Aorta (tissue), 5 donors: Measurements from ENCODE around the gene TBC1D2. TPM values are rescaled to one million over a fixed set of nuclear protein-coding genes. Genes with fewer than 3 reads are reported as not detected.

Experiments used
- ATAC-seq: fragments of 200-7000 bp; cut with Tn5 transposase; one replicate; pipeline ENCODE4 v1.9.1; 2022; ENCODE audit warnings: moderate library complexity; ENCODE audit not compliant: low FRiP score
- DNase-seq, 2 donors: peaks; one replicate each; pipeline ENCODE4 v3.0.0-alpha.2; 2020
- H3K27ac ChIP-seq, 2 donors: one replicate each; pipeline ENCODE4 v1.5.1; 2013; ENCODE audit warnings: low read length in 2 of 2, mild to moderate bottlenecking in 2 of 2, moderate library complexity in 2 of 2, control low read depth in 1 of 2, inconsistent platforms in 1 of 2, low read depth in 1 of 2
- H3K27me3 ChIP-seq, 2 donors: one replicate each; pipeline ENCODE4 v1.6.1; 2013; ENCODE audit warnings: control low read depth in 1 of 2, low read length in 1 of 2, mild to moderate bottlenecking in 1 of 2, moderate library complexity in 1 of 2; ENCODE audit not compliant: insufficient read depth in 2 of 2, control insufficient read depth in 1 of 2
- H3K36me3 ChIP-seq, 2 donors: one replicate each; pipeline ENCODE4 v1.6.1; 2013; ENCODE audit warnings: control low read depth in 1 of 2, low read length in 1 of 2, mild to moderate bottlenecking in 1 of 2; ENCODE audit not compliant: insufficient read depth in 2 of 2, control insufficient read depth in 1 of 2
- H3K4me1 ChIP-seq, 2 donors: one replicate each; pipeline ENCODE4 v1.6.1; 2013; ENCODE audit warnings: low read length in 2 of 2, control low read depth in 1 of 2, mild to moderate bottlenecking in 1 of 2, moderate library complexity in 1 of 2; ENCODE audit not compliant: insufficient read depth in 2 of 2, control insufficient read depth in 1 of 2
- H3K4me3 ChIP-seq, 2 donors: one replicate each; pipeline ENCODE4 v1.5.1; 2013; ENCODE audit warnings: low read length in 2 of 2, control low read depth in 1 of 2, mild to moderate bottlenecking in 1 of 2
- H3K9me3 ChIP-seq: one replicate; pipeline ENCODE4 v1.6.1; 2013; ENCODE audit warnings: mild to moderate bottlenecking, low read length; ENCODE audit not compliant: control insufficient read depth
- WGBS, 2 donors: extraction: QIAGEN DNeasy Blood & Tissue Kit; methylation state at CpG; one replicate each; pipeline ENCODE4 v1.1.7; 2013; 5-methylcytosine and 5-hydroxymethylcytosine counted together
- intact Hi-C, 2 donors: fragments of 100-400 bp; cut with DNase I; formaldehyde crosslinking; loops; one replicate each; pipeline versions ENCODE4 v1.14.2 to v1.15.0; 2022
- polyA plus RNA-seq, 2 donors: library from polyadenylated mRNA; stranded (reverse); fragments of 200-250 nt; gene quantifications; one replicate each; pipeline ENCODE4 v1.2.3, GENCODE V29; 2013
- total RNA-seq, 2 donors: library from RNA; stranded (reverse); fragmentation: NEBNext Ultra II Directional; extraction: Animal tissue kit (Norgen Biotek cat#: 25700); gene quantifications; one replicate each; pipeline ENCODE4 v1.2.1, GENCODE V29; 2021
- donor health status: healthy with polysubstance abuse.
- donor health status: Bipolar disorder and iron deficiency.
- donor health status: DM: no; HTN: no; CAD: no.
- donor health status: DM: no; HTN: no; CAD: no.
- donor health status: DM: yes; HTN: yes; CAD: no.

Gene TBC1D2
- total and polyA plus RNA-seq, 4 donors, result 6.0 to 12.4 (median 8.4) TPM

- H3K4me1 ChIP-seq, result no peaks in the 10 kb centered on the region
- peaks cover 0 to 4% of the 10 kb centered on the region in 2 donors for H3K36me3 ChIP-seq
- no peak for ATAC-seq
- H3K27me3 ChIP-seq, result no peaks in the 10 kb centered on the region
- no peak overlapping the region for H3K4me3 ChIP-seq
- peak; percentile 8 to 10 for DNase-seq
- 92 to 94% methylated on average over 6 of the region's 6 CpGs for WGBS, 2 donors
- no peaks in the 10 kb centered on the region for H3K9me3 ChIP-seq
- no peak overlapping the region for H3K27ac ChIP-seq
- intact Hi-C loops, result no loop called here
Measured at GRCh38 chr9:98230304-98230703, 25.1 kb downstream of the TBC1D2 start.

- Histone ChIP-seq H3K27me3 (no peaks in the 10 kb centered on the region), H3K36me3 (peaks cover 0 to 4% of the 10 kb centered on the region in 2 donors)
- 87 to 91% methylated on average over 3 of the region's 3 CpGs for WGBS, 2 donors
Measured at GRCh38 chr9:98229620-98230019, 25.8 kb downstream of the TBC1D2 start.

GRCh38 chr9:98229090-98229395 lies 26.4 kb downstream of the TBC1D2 start:
- no peak overlapping the region for H3K4me3 ChIP-seq
- H3K4me1 ChIP-seq, result no peaks in the 10 kb centered on the region
- intact Hi-C loops, result no loop called here
- 82 to 83% methylated on average over 4 of the region's 4 CpGs for WGBS, 2 donors
- no peaks in the 10 kb centered on the region for H3K9me3 ChIP-seq
- DNase-seq (no peak), ATAC-seq (no peak)
- peaks cover 0 to 4% of the 10 kb centered on the region in 2 donors for H3K36me3 ChIP-seq
- no peak overlapping the region for H3K27ac ChIP-seq
- H3K27me3 ChIP-seq, result no peaks in the 10 kb centered on the region

More at GRCh38 chr9:98229620-98230019, 25.8 kb downstream of the TBC1D2 start:
- intact Hi-C loops, result no loop called here
- Histone ChIP-seq H3K9me3 (no peaks in the 10 kb centered on the region), H3K4me3 (no peak overlapping the region), H3K4me1 (no peaks in the 10 kb centered on the region), H3K27ac (no peak overlapping the region)
- ATAC-seq (no peak), DNase-seq (no peak)

GRCh38 chr9:98228392-98229089 lies 26.9 kb downstream of the TBC1D2 start:
- peaks cover 0 to 4% of the 10 kb centered on the region in 2 donors for H3K36me3 ChIP-seq
- WGBS, 2 donors, result 89 to 92% methylated on average over 10 of the region's 10 CpGs
- ATAC-seq (no peak), DNase-seq (peak in 1 of 2 donors; percentile 11)
- no peak overlapping the region for H3K27ac ChIP-seq
- no peaks in the 10 kb centered on the region for H3K4me1 ChIP-seq
- no peaks in the 10 kb centered on the region for H3K27me3 ChIP-seq
- no peak overlapping the region for H3K4me3 ChIP-seq
- H3K9me3 ChIP-seq, result no peaks in the 10 kb centered on the region
- intact Hi-C loops, result no loop called here

GRCh38 chr9:98227883-98228282 lies 27.6 kb downstream of the TBC1D2 start:
- no peak overlapping the region for H3K4me3 ChIP-seq
- no peaks in the 10 kb centered on the region for H3K9me3 ChIP-seq
- H3K36me3 ChIP-seq, result peaks cover 0 to 4% of the 10 kb centered on the region in 2 donors
- DNase-seq (peak; percentile 12 to 26), ATAC-seq (no peak)
- intact Hi-C loops, result no loop called here
- no peaks in the 10 kb centered on the region for H3K4me1 ChIP-seq
- no peak overlapping the region for H3K27ac ChIP-seq
- no peaks in the 10 kb centered on the region for H3K27me3 ChIP-seq
- WGBS, 2 donors, result 85% methylated on average over 7 of the region's 7 CpGs

- Histone ChIP-seq H3K27me3 (no peaks in the 10 kb centered on the region), H3K9me3 (no peaks in the 10 kb centered on the region), H3K27ac (no peak overlapping the region), H3K4me1 (no peaks in the 10 kb centered on the region), H3K36me3 (peaks cover 0 to 4% of the 10 kb centered on the region in 2 donors), H3K4me3 (no peak overlapping the region)
- intact Hi-C loops, result no loop called here
- 87 to 88% methylated on average over 4 of the region's 4 CpGs for WGBS, 2 donors
- DNase-seq, result peak in 1 of 2 donors; percentile 2
- no peak for ATAC-seq
Measured at GRCh38 chr9:98226957-98227356, 28.5 kb downstream of the TBC1D2 start.

- intact Hi-C loops, result no loop called here
- Histone ChIP-seq H3K4me3 (no peak overlapping the region), H3K4me1 (no peaks in the 10 kb centered on the region), H3K27me3 (no peaks in the 10 kb centered on the region), H3K27ac (no peak overlapping the region), H3K9me3 (no peaks in the 10 kb centered on the region), H3K36me3 (peaks cover 0 to 4% of the 10 kb centered on the region in 2 donors)
- 49 to 75% methylated on average over 1 of the region's 1 CpG for WGBS, 2 donors
- ATAC-seq (no peak), DNase-seq (no peak)
Measured at GRCh38 chr9:98226516-98226915, 28.9 kb downstream of the TBC1D2 start.

- DNase-seq, result peak; percentile 13 to 50
- H3K27ac ChIP-seq, result no peak overlapping the region
- WGBS, 2 donors, result 90 to 92% methylated on average over 6 of the region's 6 CpGs
- no peak for ATAC-seq
- intact Hi-C loops, result no loop called here
- H3K9me3 ChIP-seq, result no peaks in the 10 kb centered on the region
- peaks cover 0 to 4% of the 10 kb centered on the region in 2 donors for H3K36me3 ChIP-seq
- H3K27me3 ChIP-seq, result no peaks in the 10 kb centered on the region
- no peak overlapping the region for H3K4me3 ChIP-seq
- H3K4me1 ChIP-seq, result no peaks in the 10 kb centered on the region
Measured at GRCh38 chr9:98225015-98225442, 30.4 kb downstream of the TBC1D2 start.

- Histone ChIP-seq H3K4me1 (no peaks in the 10 kb centered on the region), H3K4me3 (no peak overlapping the region), H3K36me3 (peaks cover 0 to 2% of the 10 kb centered on the region in 2 donors), H3K27me3 (no peaks in the 10 kb centered on the region), H3K9me3 (no peaks in the 10 kb centered on the region), H3K27ac (no peak overlapping the region)
- intact Hi-C loops, result no loop called here
- WGBS, 2 donors, result 55 to 63% methylated on average over 5 of the region's 5 CpGs
- ATAC-seq (no peak), DNase-seq (peak; percentile 40 to 72)
Measured at GRCh38 chr9:98222885-98223691, 32.4 kb downstream of the TBC1D2 start.
